ENCODE data around the gene CCDC159.

DNA sequence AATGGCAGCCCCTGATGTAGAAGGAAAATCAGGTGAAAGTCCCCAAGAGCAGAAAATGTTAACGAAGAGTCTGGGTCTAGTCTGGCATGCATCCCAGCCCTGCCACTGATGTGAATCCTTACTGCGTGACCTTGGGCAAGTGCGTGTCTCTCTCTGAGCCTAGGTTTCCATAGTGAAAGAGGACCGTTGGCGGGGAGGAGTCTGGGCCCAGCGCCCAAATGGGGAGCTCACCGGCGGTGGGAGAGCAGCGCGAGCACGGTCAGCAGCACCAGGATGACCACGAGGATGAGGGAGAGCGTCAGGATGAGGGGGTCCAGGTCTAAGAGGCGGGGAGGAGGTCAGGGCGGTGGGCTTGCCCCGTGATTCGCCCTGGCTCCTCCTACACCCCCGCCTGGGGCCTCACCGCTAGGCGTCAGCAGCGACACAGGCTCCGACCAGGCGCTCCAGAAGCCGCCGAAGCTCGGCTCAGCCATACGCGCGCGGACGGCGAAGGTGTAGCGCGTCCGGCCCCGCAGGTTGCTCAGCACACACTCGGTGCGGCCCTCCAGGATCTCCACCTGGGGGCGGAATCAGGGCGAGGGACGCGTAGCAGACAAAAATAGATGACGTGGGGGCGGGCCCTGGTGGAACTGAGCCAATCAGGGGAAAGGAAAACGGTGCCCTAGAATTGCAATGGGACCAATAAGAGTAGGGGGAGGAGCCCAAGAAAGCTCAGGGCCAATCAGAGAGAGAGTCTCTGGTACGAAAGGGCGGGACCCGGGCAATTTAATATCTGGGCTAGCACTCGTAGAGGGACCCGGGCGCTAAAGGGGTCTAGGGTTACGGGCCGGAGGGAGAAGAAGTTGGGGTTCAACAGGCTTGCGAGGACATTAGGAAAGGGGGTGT lies 34.6 kb downstream of the CCDC159 start:
- peak in 6 of 7 experiments; percentile 5 to 92 (median 81) for TF ChIP-seq CTCF (IDR thresholded peaks at IDR 0.05)
- TF ChIP-seq POLR2A (IDR thresholded peaks at IDR 0.05) = peak in 2 of 4 donors; percentile 54 to 61
- TF ChIP-seq POLR2AphosphoS5 (IDR thresholded peaks at IDR 0.05) = peak; percentile 75 to 97 (median 97)
- TF ChIP-seq EP300 (IDR thresholded peaks at IDR 0.05) = no peak
